Activated CD4-positive, alpha-beta T cell treated with anti-CD3 and anti-CD28 coated beads for 48 hours (primary cell): ENCODE measurements around the gene GHRH.

Source experiments
- DNase-seq: peaks from one replicate; pipeline ENCODE4 v3.0.0-alpha.2; 2020

GHRH gene

GRCh38 chr20:37290158-37290810 is 28.7 kb upstream of the GHRH start:
- no peak for DNase-seq

GRCh38 chr20:37288091-37288490 is 26.5 kb upstream of the GHRH start:
- no peak for DNase-seq

- DNase-seq, result no peak
These were observed 24.2 kb upstream of the GHRH start for GRCh38 chr20:37285664-37286374.

- DNase-seq, result no peak
These were observed 23.1 kb upstream of the GHRH start for GRCh38 chr20:37284691-37285161.

- no peak for DNase-seq
These were observed 22.0 kb upstream of the GHRH start for GRCh38 chr20:37283530-37284195.

- no peak for DNase-seq
These were observed 20.9 kb upstream of the GHRH start for GRCh38 chr20:37282556-37282955.

- no peak for DNase-seq
These were observed 18.8 kb upstream of the GHRH start for GRCh38 chr20:37280403-37280802.

GRCh38 chr20:37279820-37280219 is 18.2 kb upstream of the GHRH start:
- DNase-seq, result no peak

GRCh38 chr20:37278966-37279590 is 17.5 kb upstream of the GHRH start:
- DNase-seq, result no peak

GRCh38 chr20:37277253-37277593 is 15.6 kb upstream of the GHRH start:
- DNase-seq, result no peak

- peak; percentile 14 for DNase-seq
These were observed 15.1 kb upstream of the GHRH start for GRCh38 chr20:37276494-37277252.

GRCh38 chr20:37274851-37275524 is 13.4 kb upstream of the GHRH start:
- no peak for DNase-seq

GRCh38 chr20:37273988-37274387 is 12.4 kb upstream of the GHRH start:
- DNase-seq, result no peak

GRCh38 chr20:37271421-37271768 is 9.8 kb upstream of the GHRH start:
- DNase-seq, result no peak

GRCh38 chr20:37270576-37271420 is 9.2 kb upstream of the GHRH start:
- no peak for DNase-seq

- no peak for DNase-seq
These were observed 6.2 kb upstream of the GHRH start for GRCh38 chr20:37267667-37268313.

GRCh38 chr20:37266940-37267666 is 5.5 kb upstream of the GHRH start:
- DNase-seq, result no peak

GRCh38 chr20:37265152-37265551 is 3.5 kb upstream of the GHRH start:
- DNase-seq, result peak; percentile 33

GRCh38 chr20:37263686-37264085 is 2.1 kb upstream of the GHRH start:
- no peak for DNase-seq

- DNase-seq, result no peak
These were observed 891 bp upstream of the GHRH start for GRCh38 chr20:37262505-37262904.
